SJSA1 (cell line): ENCODE measurements around the gene HOXC10. TPM values are rescaled to one million over a fixed set of nuclear protein-coding genes. Genes with fewer than 3 reads are reported as not detected.

Experiments
- DNase-seq, 2 experiments: peaks; one replicate each; pipeline ENCODE4 v3.0.0-alpha.2; 2015 to 2020; ENCODE audit warnings: low spot score in 2 of 2, low read depth in 1 of 2
- H3K27ac ChIP-seq: fragments of 250-450 bp; sonication (Bioruptor Pico); 2 replicates; pipeline ENCODE4 v1.5.1; 2020; ENCODE audit warnings: mild to moderate bottlenecking, moderate library complexity
- H3K27me3 ChIP-seq: fragments of 250-450 bp; sonication (Bioruptor Pico); replicated peaks from 2 replicates; pipeline ENCODE4 v1.5.1; 2020; ENCODE audit warnings: mild to moderate bottlenecking, moderate library complexity
- H3K36me3 ChIP-seq: fragments of 250-450 bp; sonication (Bioruptor Pico); 2 replicates; pipeline ENCODE4 v1.5.1; 2020; ENCODE audit warnings: mild to moderate bottlenecking
- H3K4me1 ChIP-seq: fragments of 250-450 bp; sonication (Bioruptor Pico); replicated peaks from 2 replicates; pipeline ENCODE4 v1.6.1; 2021; ENCODE audit warnings: mild to moderate bottlenecking
- H3K4me3 ChIP-seq: fragments of 250-450 bp; sonication (Bioruptor Pico); 2 replicates; pipeline ENCODE4 v1.5.1; 2020; ENCODE audit warnings: mild to moderate bottlenecking
- H3K9me3 ChIP-seq: fragments of 250-450 bp; sonication (Bioruptor Pico); replicated peaks from 2 replicates; pipeline ENCODE4 v1.5.1; 2020; ENCODE audit warnings: mild to moderate bottlenecking
- total RNA-seq: library from RNA; depleted of rRNA; stranded (reverse); fragments of >200 nt; shearing (Covaris generic); gene quantifications from 2 replicates; pipeline ENCODE4 v1.2.3, GENCODE V29; 2014

The HOXC10 gene
- total RNA-seq, 1 experiment from 2014 or later = 7.5 TPM

GRCh38 chr12:54024127-54024526 lies 39.2 kb downstream of the HOXC10 start:
- H3K27me3 ChIP-seq = no peaks in the 10 kb centered on the region
- no peak for DNase-seq
- peaks cover 48% of the 10 kb centered on the region for H3K4me1 ChIP-seq
- no peak overlapping the region for H3K27ac ChIP-seq
- no peak overlapping the region for H3K4me3 ChIP-seq
- H3K9me3 ChIP-seq = no peaks in the 10 kb centered on the region
- peaks cover 17% of the 10 kb centered on the region for H3K36me3 ChIP-seq

GRCh38 chr12:54024581-54025305 lies 39.8 kb downstream of the HOXC10 start:
- Histone ChIP-seq H3K36me3 (peaks cover 21% of the 10 kb centered on the region), H3K9me3 (no peaks in the 10 kb centered on the region), H3K4me3 (no peak overlapping the region), H3K4me1 (peaks cover 48% of the 10 kb centered on the region), H3K27me3 (no peaks in the 10 kb centered on the region), H3K27ac (no peak overlapping the region)
- DNase-seq = no peak

GRCh38 chr12:54025499-54026405 lies 40.8 kb downstream of the HOXC10 start:
- Histone ChIP-seq H3K36me3 (peaks cover 31% of the 10 kb centered on the region), H3K9me3 (no peaks in the 10 kb centered on the region), H3K27ac (no peak overlapping the region), H3K4me1 (peaks cover 39% of the 10 kb centered on the region), H3K4me3 (no peak overlapping the region), H3K27me3 (no peaks in the 10 kb centered on the region)
- no peak for DNase-seq

- Histone ChIP-seq H3K4me3 (no peak overlapping the region), H3K4me1 (peaks cover 28% of the 10 kb centered on the region), H3K9me3 (no peaks in the 10 kb centered on the region), H3K36me3 (peaks cover 42% of the 10 kb centered on the region), H3K27ac (no peak overlapping the region), H3K27me3 (no peaks in the 10 kb centered on the region)
- DNase-seq = no peak
Measured at GRCh38 chr12:54026640-54027441, 41.9 kb downstream of the HOXC10 start.

GRCh38 chr12:54027442-54027786 lies 42.5 kb downstream of the HOXC10 start:
- H3K9me3 ChIP-seq = no peaks in the 10 kb centered on the region
- peaks cover 45% of the 10 kb centered on the region for H3K36me3 ChIP-seq
- no peak for DNase-seq
- H3K27ac ChIP-seq = no peak overlapping the region
- H3K27me3 ChIP-seq = no peaks in the 10 kb centered on the region
- no peak overlapping the region for H3K4me3 ChIP-seq
- H3K4me1 ChIP-seq = peaks cover 24% of the 10 kb centered on the region

- no peaks in the 10 kb centered on the region for H3K9me3 ChIP-seq
- no peak within 1 kb of the TSS for H3K27ac ChIP-seq
- H3K4me1 ChIP-seq = peaks cover 14% of the 10 kb centered on the region
- H3K4me3 ChIP-seq = no peak within 1 kb of the TSS
- no peaks in the 10 kb centered on the region for H3K27me3 ChIP-seq
- DNase-seq = no peak
- H3K36me3 ChIP-seq = peaks cover 52% of the 10 kb centered on the region
Measured at GRCh38 chr12:54028314-54029201, 43.6 kb downstream of the HOXC10 start, which contains the start of gene HOXC6. Gene HOXC6, plus strand, starts transcription at chr12:54028440. Its CDS starts 82 bp downstream, at chr12:54028522.

GRCh38 chr12:54029529-54030441 lies 44.8 kb downstream of the HOXC10 start:
- Histone ChIP-seq H3K4me3 (no peak overlapping the region), H3K27me3 (no peaks in the 10 kb centered on the region)

GRCh38 chr12:54030442-54030801 lies 45.5 kb downstream of the HOXC10 start:
- no peaks in the 10 kb centered on the region for H3K4me1 ChIP-seq
- peaks cover 56% of the 10 kb centered on the region for H3K36me3 ChIP-seq
- no peak overlapping the region for H3K4me3 ChIP-seq
- H3K27me3 ChIP-seq = no peaks in the 10 kb centered on the region
- DNase-seq = no peak
- no peak overlapping the region for H3K27ac ChIP-seq
- no peaks in the 10 kb centered on the region for H3K9me3 ChIP-seq

More at GRCh38 chr12:54029529-54030441, 44.8 kb downstream of the HOXC10 start:
- Histone ChIP-seq H3K9me3 (no peaks in the 10 kb centered on the region), H3K4me1 (peaks cover 2% of the 10 kb centered on the region), H3K27ac (no peak overlapping the region), H3K36me3 (peaks cover 59% of the 10 kb centered on the region)
- no peak for DNase-seq

- Histone ChIP-seq H3K4me3 (no peak overlapping the region), H3K9me3 (no peaks in the 10 kb centered on the region), H3K4me1 (no peaks in the 10 kb centered on the region), H3K27me3 (no peaks in the 10 kb centered on the region), H3K27ac (no peak overlapping the region), H3K36me3 (peaks cover 56% of the 10 kb centered on the region)
- no peak for DNase-seq
Measured at GRCh38 chr12:54030889-54031471, 46.0 kb downstream of the HOXC10 start.

GRCh38 chr12:54031480-54031879 lies 46.5 kb downstream of the HOXC10 start:
- Histone ChIP-seq H3K4me3 (no peak overlapping the region), H3K36me3 (peaks cover 56% of the 10 kb centered on the region), H3K9me3 (no peaks in the 10 kb centered on the region), H3K4me1 (no peaks in the 10 kb centered on the region), H3K27ac (no peak overlapping the region), H3K27me3 (no peaks in the 10 kb centered on the region)
- DNase-seq = no peak

GRCh38 chr12:54032086-54032619 lies 47.2 kb downstream of the HOXC10 start:
- H3K27me3 ChIP-seq = no peaks in the 10 kb centered on the region
- no peak overlapping the region for H3K27ac ChIP-seq

More at GRCh38 chr12:54032086-54032619, 47.2 kb downstream of the HOXC10 start:
- no peak for DNase-seq
- Histone ChIP-seq H3K9me3 (no peaks in the 10 kb centered on the region), H3K36me3 (peaks cover 57% of the 10 kb centered on the region), H3K4me3 (no peak overlapping the region), H3K4me1 (no peaks in the 10 kb centered on the region)
